Stimulated activated effector memory CD8-positive, alpha-beta T cell treated with anti-CD3 and anti-CD28 coated beads, Interleukin-12 subunit alpha, Interleukin-12 subunit beta, amount 100 ng/mL, for 72 hours (primary cell): Measurements from ENCODE around the gene NOP53.
A peak's percentile ranks its signal among the peaks of the same experiment; 100 is the strongest.
"Not testable (repeated sequence)": the region's sequence is repeated elsewhere in the genome, so short reads cannot be mapped to it uniquely, and the experiment has no call there.

ENCODE experiments used
- ATAC-seq: fragments of 150-1000 bp; cut with Tn5 transposase; 2 replicates; pipeline ENCODE4 v1.10.0; 2021
- DNase-seq, 2 donors: peaks; one replicate each; pipeline ENCODE4 v3.0.0; 2021 to 2022; ENCODE audit warnings: low spot score in 2 of 2
- H3K27ac Mint-ChIP-seq: one replicate; pipeline ENCODE4 v1.8.0; 2022; ENCODE audit warnings: mild to moderate bottlenecking, mixed read lengths
- H3K36me3 Mint-ChIP-seq: one replicate; pipeline ENCODE4 v1.8.0; 2022; ENCODE audit warnings: mild to moderate bottlenecking, mixed read lengths
- H3K4me1 Mint-ChIP-seq: one replicate; pipeline ENCODE4 v1.8.0; 2022; ENCODE audit warnings: mixed read lengths
- H3K4me3 Mint-ChIP-seq: one replicate; pipeline ENCODE4 v1.8.0; 2022; ENCODE audit warnings: mild to moderate bottlenecking, mixed read lengths
- H3K9me3 Mint-ChIP-seq: one replicate; pipeline ENCODE4 v1.8.0; 2022; ENCODE audit warnings: mixed read lengths

NOP53 gene

DNA sequence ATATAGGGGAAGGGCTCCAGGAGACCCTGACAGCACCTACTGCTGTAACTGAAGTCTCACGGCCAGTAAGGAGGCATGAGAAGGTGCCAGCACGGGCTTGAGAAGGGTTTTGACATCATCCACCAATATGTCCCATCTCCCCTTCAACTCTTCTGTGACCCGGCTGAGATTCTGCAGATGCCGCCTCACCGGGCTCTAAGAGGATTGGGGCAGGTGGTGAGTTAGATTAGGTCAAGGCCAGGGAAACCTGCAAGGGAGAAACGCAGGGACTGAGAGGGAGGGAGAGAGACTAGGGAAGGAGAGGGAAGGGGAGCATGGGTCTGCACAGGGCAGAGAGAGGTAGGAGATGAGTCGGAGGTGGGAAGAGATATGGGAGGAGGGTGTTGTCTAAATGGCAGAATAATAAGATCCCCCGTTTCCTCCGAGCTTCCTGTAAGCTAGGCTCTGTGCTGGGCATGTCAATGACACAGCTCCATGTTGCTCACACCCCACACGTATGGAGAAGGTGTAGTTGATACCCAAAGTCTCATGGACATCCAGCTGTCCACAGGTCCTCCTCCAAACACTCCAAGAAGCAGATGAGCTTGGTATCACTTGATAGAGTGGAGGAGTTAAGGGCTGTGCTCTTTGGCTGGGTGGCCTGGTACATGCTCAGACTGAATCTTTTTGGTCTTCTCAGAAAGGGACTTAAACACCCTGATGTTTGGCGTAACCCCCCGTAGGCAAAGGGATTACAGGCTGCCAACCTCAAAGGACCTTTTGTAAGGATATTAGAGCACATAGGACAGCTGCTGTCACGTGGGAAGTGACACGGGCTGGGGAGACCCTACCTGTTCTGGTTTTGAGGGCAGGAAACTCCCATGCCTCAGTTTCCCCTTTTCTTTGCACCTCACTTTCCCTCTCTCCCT is 52.9 kb downstream of the NOP53 start:
- H3K4me1 Mint-ChIP-seq = no peaks in the 10 kb centered on the region
- no peak overlapping the region for H3K4me3 Mint-ChIP-seq
- ATAC-seq (no peak), DNase-seq (no peak)
- no peaks in the 10 kb centered on the region for H3K36me3 Mint-ChIP-seq
- no peak overlapping the region for H3K27ac Mint-ChIP-seq
- no peaks in the 10 kb centered on the region for H3K9me3 Mint-ChIP-seq

DNA sequence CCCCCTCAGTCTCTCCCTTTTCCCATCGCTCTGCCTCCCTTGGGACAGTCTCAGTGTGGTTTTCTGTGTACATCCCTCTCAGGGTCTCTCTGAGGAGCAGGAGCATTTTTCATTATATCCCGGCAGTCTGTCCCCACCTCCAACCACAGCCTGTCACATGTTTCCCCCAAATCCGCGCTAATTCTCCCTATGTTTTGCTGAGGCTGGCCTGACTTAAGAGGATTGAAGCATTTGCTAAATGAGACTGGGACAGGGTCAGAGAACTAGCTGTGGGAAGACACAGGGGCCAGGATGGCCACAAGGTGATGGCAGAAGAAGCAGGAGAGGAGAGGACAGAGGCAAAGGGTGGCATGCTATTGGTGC is 53.5 kb downstream of the NOP53 start:
- Mint-ChIP-seq H3K4me3 (no peak overlapping the region), H3K36me3 (no peaks in the 10 kb centered on the region), H3K27ac (no peak overlapping the region), H3K4me1 (no peaks in the 10 kb centered on the region), H3K9me3 (no peaks in the 10 kb centered on the region)
- DNase-seq (no peak), ATAC-seq (no peak)

DNA sequence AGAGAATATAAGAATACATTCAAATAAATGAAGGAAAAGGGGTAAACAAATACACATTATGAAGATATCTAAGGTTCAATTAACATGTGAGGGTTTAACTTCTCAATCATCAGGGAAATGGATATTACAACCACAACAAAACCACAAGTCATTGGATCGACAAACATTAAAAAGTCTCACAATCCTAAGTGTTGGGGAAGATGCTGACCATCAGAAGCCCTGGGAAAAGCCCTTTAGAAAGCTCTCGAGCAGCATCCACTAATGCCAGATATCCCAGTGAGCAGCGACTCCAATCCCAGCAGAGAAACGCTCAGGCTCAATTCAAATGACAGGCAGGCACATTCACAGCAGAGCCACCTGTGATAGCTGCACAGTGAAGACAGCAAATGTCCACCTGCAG is 55.9 kb downstream of the NOP53 start:
- Mint-ChIP-seq H3K9me3 (no peaks in the 10 kb centered on the region), H3K4me1 (no peaks in the 10 kb centered on the region), H3K4me3 (no peak overlapping the region), H3K27ac (no peak overlapping the region), H3K36me3 (no peaks in the 10 kb centered on the region)
- ATAC-seq = no peak
- DNase-seq = no peak

DNA sequence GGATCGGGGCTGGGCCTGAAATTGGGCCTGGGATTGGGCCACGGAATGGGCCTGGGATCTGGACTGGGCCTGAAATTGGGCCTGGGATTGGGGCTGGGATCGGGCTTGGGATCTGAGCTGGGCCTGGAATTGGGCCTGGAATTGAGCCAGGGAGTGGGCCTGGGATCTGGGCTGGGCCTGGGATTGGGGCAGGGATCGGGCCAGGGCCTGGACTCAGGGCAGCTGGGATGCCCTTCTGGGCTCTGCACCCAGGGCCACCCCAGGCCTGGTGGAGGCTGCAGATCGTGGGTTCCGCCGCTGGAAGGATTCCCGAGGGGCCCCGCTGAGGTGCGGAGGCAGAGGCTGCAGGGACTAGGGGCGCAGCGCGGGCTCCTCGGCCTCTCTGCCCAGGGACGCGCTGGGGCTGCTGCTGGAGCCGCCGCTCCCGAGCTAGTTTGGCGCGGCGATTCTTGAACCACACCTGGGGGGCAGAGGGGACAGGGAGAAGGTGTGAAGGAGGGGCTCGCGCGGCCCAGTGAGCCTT is 57.2 kb downstream of the NOP53 start:
- no peaks in the 10 kb centered on the region for H3K4me1 Mint-ChIP-seq
- DNase-seq (no peak), ATAC-seq (no peak)
- H3K4me3 Mint-ChIP-seq = no peak overlapping the region
- H3K27ac Mint-ChIP-seq = no peak overlapping the region
- no peaks in the 10 kb centered on the region for H3K36me3 Mint-ChIP-seq
- H3K9me3 Mint-ChIP-seq = no peaks in the 10 kb centered on the region

DNA sequence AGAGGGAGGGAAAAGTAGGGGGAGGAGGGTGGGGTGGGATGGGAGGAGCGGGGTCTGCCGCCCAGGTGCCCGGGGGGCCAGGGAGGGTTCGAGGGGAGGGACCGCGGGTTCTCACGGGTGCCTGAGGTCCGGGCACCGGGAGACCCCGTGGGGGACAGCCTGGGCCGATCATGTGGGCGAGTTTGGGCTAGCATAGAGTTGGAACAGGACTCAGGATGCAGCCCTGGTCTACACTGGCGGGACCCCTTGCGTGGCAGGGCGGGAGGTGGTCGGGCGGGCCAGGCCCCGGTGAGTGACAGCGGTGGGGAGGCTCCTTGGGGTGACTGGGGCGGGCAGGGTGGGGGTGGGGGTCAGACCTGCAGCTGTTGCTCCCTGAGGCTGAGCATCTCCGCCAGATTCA is 57.8 kb downstream of the NOP53 start:
- not testable (repeated sequence) for H3K9me3 Mint-ChIP-seq, ATAC-seq, H3K27ac Mint-ChIP-seq, H3K4me1 Mint-ChIP-seq, DNase-seq, H3K36me3 Mint-ChIP-seq, H3K4me3 Mint-ChIP-seq

DNA sequence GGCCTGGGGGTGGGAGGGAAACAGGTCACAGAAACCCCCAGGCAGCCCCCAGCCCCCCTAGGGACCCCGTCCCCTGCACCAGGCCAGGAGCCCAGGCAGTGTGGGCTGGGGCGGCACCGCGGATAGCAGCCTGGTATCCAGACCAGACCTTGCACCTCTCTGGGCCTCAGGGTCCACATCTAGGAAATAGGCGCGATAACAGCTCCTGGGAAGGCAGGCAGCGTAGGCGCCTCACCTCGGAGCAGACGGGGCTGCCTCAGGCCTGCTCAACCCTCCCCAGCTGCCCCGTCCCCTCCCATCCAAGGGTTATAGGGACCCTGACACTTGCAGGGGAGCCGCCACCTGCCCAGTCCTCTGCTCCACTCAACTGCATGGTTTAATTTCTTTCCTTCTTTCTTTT is 58.3 kb downstream of the NOP53 start:
- not testable (repeated sequence) for H3K9me3 Mint-ChIP-seq, H3K4me1 Mint-ChIP-seq, DNase-seq, H3K27ac Mint-ChIP-seq, H3K4me3 Mint-ChIP-seq, ATAC-seq, H3K36me3 Mint-ChIP-seq

DNA sequence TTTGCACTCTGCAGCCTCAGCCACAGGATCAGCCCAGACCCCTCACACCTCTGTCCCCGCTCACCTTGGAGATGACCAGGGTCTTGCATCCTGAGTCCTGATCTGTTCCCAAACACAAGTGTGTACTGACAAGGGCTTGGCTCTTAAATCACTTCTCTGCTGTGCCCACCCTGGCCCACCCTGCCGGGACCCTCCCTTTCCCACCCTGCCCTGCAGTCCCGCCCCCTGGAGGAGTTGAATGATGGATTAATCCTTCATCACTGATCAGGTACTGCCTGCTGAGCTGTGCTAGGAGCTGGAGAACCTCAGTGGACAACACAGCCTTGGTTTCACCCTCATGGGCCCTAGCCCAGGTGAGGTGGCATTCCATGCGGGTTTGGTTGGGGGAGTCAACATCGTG is 59.1 kb downstream of the NOP53 start, which contains the start of gene TPRX1:
TPRX1 (minus strand) TSS at position 101 of the 400 bp plus-strand sequence; CDS start at position 89, 12 bp downstream.
- not testable (repeated sequence) for H3K9me3 Mint-ChIP-seq, H3K4me3 Mint-ChIP-seq, H3K4me1 Mint-ChIP-seq, DNase-seq, H3K27ac Mint-ChIP-seq, H3K36me3 Mint-ChIP-seq
- peak; percentile 16 for ATAC-seq

DNA sequence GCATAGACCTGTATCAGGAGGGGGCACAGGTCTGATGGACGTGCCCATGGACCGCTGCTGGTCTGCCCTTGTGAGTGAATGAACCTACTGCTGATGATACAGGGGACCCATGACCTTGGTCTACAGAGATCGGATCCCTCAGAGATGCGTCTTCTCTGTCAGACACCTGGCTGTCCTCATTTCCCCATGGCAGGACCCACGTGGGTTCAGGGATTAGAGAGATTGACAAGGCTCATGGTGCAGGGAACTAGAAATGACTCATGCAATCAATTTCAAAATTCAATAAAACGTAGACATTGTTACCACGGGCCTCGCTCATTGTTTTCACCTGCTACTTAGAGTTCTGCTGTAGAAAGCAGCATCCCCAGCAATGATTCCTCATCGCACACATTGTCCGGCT is 60.0 kb downstream of the NOP53 start:
- H3K36me3 Mint-ChIP-seq = no peaks in the 10 kb centered on the region
- no peak for ATAC-seq
- H3K4me1 Mint-ChIP-seq = no peaks in the 10 kb centered on the region
- DNase-seq = no peak
- no peak overlapping the region for H3K4me3 Mint-ChIP-seq
- no peak overlapping the region for H3K27ac Mint-ChIP-seq
- H3K9me3 Mint-ChIP-seq = no peaks in the 10 kb centered on the region

DNA sequence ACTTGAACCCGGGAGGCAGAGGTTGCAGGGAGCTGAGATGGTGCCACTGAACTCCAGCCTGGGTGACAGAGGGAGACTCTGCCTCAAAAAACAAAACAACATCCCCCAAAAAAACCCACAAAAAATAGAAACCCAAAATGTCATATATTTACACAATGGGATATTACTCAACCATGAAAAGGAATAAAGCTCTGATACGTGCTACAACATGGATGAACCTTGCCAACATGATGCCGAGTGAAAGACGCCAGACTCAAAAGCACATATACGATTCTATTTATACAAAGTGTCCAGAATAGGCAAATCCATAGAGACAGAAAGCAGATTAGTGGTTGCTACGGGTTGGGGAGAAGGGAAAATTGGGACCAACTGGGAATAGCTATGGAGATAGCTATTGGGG is 61.1 kb downstream of the NOP53 start:
- Mint-ChIP-seq H3K4me1 (no peaks in the 10 kb centered on the region), H3K9me3 (no peaks in the 10 kb centered on the region), H3K4me3 (no peak overlapping the region), H3K27ac (no peak overlapping the region), H3K36me3 (no peaks in the 10 kb centered on the region)
- ATAC-seq (no peak), DNase-seq (no peak)
